ENCODE data around the gene STIM2. TPM values are rescaled to one million over a fixed set of nuclear protein-coding genes. Genes with fewer than 3 reads are reported as not detected.

The STIM2 gene
- polyA plus RNA-seq, 1 donor (not counting 4 experiments of a cell fraction or from before 2014, with no cell fraction given): 20.7 TPM

DNA sequence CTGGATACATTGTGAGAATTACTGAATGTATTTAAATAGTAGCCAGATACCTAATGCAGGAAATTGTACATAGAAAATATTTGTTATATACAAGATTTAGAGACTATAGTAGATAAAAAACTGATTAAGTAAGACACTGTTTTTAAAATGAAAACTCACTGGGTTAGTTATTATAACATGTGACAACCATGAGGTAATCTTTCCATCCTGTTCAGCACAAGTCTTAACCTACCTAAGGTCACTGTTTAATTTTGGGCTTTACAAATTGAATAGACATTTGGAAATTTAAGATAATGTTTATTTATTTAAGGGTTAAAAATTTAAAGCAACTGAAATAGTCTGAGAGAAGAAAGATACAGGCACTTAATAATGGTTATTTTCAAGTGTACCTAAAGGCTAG, 102.1 kb downstream of the STIM2 start:
- H3K27ac ChIP-seq (ENCODE audit: control insufficient read depth, insufficient read depth, low read length): no peak overlapping the region
- dilution Hi-C loops (cut with MboI; ENCODE audit: extremely low pct_ligation_motif_present, low sequenced_read_pairs): no loop called here
- no peaks in the 10 kb centered on the region for H3K9me1 ChIP-seq (ENCODE audit: control insufficient read depth, extremely low read depth, insufficient read depth, low read length)
- no peaks in the 10 kb centered on the region for H4K20me1 ChIP-seq (ENCODE audit: control insufficient read depth, extremely low read depth, insufficient read depth, low read length)
- TF ChIP-seq, protein P1, sequence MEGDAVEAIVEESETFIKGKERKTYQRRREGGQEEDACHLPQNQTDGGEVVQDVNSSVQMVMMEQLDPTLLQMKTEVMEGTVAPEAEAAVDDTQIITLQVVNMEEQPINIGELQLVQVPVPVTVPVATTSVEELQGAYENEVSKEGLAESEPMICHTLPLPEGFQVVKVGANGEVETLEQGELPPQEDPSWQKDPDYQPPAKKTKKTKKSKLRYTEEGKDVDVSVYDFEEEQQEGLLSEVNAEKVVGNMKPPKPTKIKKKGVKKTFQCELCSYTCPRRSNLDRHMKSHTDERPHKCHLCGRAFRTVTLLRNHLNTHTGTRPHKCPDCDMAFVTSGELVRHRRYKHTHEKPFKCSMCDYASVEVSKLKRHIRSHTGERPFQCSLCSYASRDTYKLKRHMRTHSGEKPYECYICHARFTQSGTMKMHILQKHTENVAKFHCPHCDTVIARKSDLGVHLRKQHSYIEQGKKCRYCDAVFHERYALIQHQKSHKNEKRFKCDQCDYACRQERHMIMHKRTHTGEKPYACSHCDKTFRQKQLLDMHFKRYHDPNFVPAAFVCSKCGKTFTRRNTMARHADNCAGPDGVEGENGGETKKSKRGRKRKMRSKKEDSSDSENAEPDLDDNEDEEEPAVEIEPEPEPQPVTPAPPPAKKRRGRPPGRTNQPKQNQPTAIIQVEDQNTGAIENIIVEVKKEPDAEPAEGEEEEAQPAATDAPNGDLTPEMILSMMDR (optimal IDR thresholded peaks at IDR 0.05 in 1 of 3, IDR thresholded peaks at IDR 0.05 in 1 of 3, conservative IDR thresholded peaks at IDR 0.05 in 1 of 3; ENCODE audit: extremely low read depth in 1 of 3, insufficient read depth in 2 of 3, low read length in 3 of 3): no peak
- no peak overlapping the region for H3K4me3 ChIP-seq (ENCODE audit: control insufficient read depth in 2 of 3, extremely low read depth in 1 of 3, insufficient read depth in 2 of 3, low read depth in 1 of 3, low read length in 3 of 3)
- H3K79me2 ChIP-seq (ENCODE audit: control insufficient read depth, insufficient read depth, low read length): no peaks in the 10 kb centered on the region
- no peaks in the 10 kb centered on the region for H3K36me3 ChIP-seq (ENCODE audit: control insufficient read depth in 2 of 2, extremely low read depth in 1 of 2, insufficient read depth in 2 of 2, low read length in 2 of 2)
- H3K4me2 ChIP-seq (ENCODE audit: control insufficient read depth, extremely low read depth, insufficient read depth, low read depth, low read length): no peak overlapping the region
- H3K9me3 ChIP-seq (ENCODE audit: control insufficient read depth, low read depth, low read length): no peaks in the 10 kb centered on the region
- no peak for DNase-seq (ENCODE audit: low read depth, low spot score)
- H2AFZ ChIP-seq (ENCODE audit: control insufficient read depth, low read length): no peak overlapping the region
- H3K9ac ChIP-seq (ENCODE audit: control insufficient read depth, extremely low read depth, insufficient read depth, low read length): no peak overlapping the region
- no peaks in the 10 kb centered on the region for H3K4me1 ChIP-seq (ENCODE audit: control insufficient read depth, extremely low read depth, insufficient read depth, low read length)
- H3K27me3 ChIP-seq (ENCODE audit: control insufficient read depth, extremely low read depth, insufficient read depth, low read length): no peaks in the 10 kb centered on the region
- FAIRE-seq: no peak

DNA sequence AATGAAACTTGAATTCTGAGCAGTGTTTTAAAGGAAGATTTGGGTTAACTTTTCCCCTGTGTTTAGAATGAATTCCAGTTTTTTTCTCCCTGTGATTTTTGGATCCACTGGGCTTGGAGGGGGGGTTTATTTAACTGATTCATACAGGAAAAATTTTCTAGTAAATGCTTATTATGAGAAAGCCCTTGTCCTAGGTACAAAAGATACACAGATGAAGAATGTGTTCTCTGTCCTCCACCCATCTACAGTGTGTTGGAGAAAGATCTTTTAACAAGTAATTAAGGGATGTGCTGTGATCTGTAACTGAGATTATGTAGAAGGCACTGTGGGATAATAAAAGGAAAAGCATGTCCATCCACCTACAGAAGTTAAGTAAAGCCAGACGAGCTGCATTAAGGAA, 103.9 kb downstream of the STIM2 start:
- Histone ChIP-seq H3K4me2 (ENCODE audit: control insufficient read depth, extremely low read depth, insufficient read depth, low read depth, low read length) (no peak overlapping the region), H3K4me3 (ENCODE audit: control insufficient read depth in 2 of 3, extremely low read depth in 1 of 3, insufficient read depth in 2 of 3, low read depth in 1 of 3, low read length in 3 of 3) (no peak overlapping the region), H3K9me3 (ENCODE audit: control insufficient read depth, low read depth, low read length) (no peaks in the 10 kb centered on the region), H3K9me1 (ENCODE audit: control insufficient read depth, extremely low read depth, insufficient read depth, low read length) (no peaks in the 10 kb centered on the region), H3K79me2 (ENCODE audit: control insufficient read depth, insufficient read depth, low read length) (no peaks in the 10 kb centered on the region), H4K20me1 (ENCODE audit: control insufficient read depth, extremely low read depth, insufficient read depth, low read length) (no peaks in the 10 kb centered on the region), H2AFZ (ENCODE audit: control insufficient read depth, low read length) (no peak overlapping the region), H3K36me3 (ENCODE audit: control insufficient read depth in 2 of 2, extremely low read depth in 1 of 2, insufficient read depth in 2 of 2, low read length in 2 of 2) (no peaks in the 10 kb centered on the region), H3K9ac (ENCODE audit: control insufficient read depth, extremely low read depth, insufficient read depth, low read length) (no peak overlapping the region), H3K4me1 (ENCODE audit: control insufficient read depth, extremely low read depth, insufficient read depth, low read length) (no peaks in the 10 kb centered on the region), H3K27me3 (ENCODE audit: control insufficient read depth, extremely low read depth, insufficient read depth, low read length) (no peaks in the 10 kb centered on the region), H3K27ac (ENCODE audit: control insufficient read depth, insufficient read depth, low read length) (no peak overlapping the region)
- dilution Hi-C loops (cut with MboI; ENCODE audit: extremely low pct_ligation_motif_present, low sequenced_read_pairs): no loop called here
- DNase-seq (ENCODE audit: low read depth, low spot score) (no peak), FAIRE-seq (no peak)
- TF ChIP-seq EZH2 (IDR thresholded peaks at IDR 0.05; ENCODE audit: low read length): no peak
- TF ChIP-seq, protein P1 (optimal IDR thresholded peaks at IDR 0.05 in 1 of 3, IDR thresholded peaks at IDR 0.05 in 1 of 3, conservative IDR thresholded peaks at IDR 0.05 in 1 of 3; ENCODE audit: extremely low read depth in 1 of 3, insufficient read depth in 2 of 3, low read length in 3 of 3): no peak

Measured in keratinocyte (primary cell).